HG03565 (cell line): ENCODE data around the gene CFAP46.
"Not testable (repeated sequence)": the region's sequence is repeated elsewhere in the genome, so short reads cannot be mapped to it uniquely, and the experiment has no call there.

ENCODE experiments used
- ATAC-seq: cut with Tn5 transposase; IDR thresholded peaks from one replicate; pipeline ENCODE4 v1.9.1; 2021; ENCODE audit warnings: mild to moderate bottlenecking, moderate library complexity; ENCODE audit not compliant: unreplicated experiment

The CFAP46 gene

GRCh38 chr10:132833421-132834111 is 108.8 kb downstream of the CFAP46 start:
- ATAC-seq = no peak

- ATAC-seq = no peak
These were observed 110.0 kb downstream of the CFAP46 start for GRCh38 chr10:132832186-132832969.

- ATAC-seq = no peak
These were observed 113.0 kb downstream of the CFAP46 start for GRCh38 chr10:132829403-132829802.

GRCh38 chr10:132828681-132829080 is 113.7 kb downstream of the CFAP46 start:
- ATAC-seq = no peak

- ATAC-seq = no peak
These were observed 114.4 kb downstream of the CFAP46 start for GRCh38 chr10:132827861-132828539.

- ATAC-seq = no peak
These were observed 115.0 kb downstream of the CFAP46 start for GRCh38 chr10:132827423-132827789.

- no peak for ATAC-seq
These were observed 115.6 kb downstream of the CFAP46 start for GRCh38 chr10:132826524-132827422.

- ATAC-seq = not testable (repeated sequence)
These were observed 116.4 kb downstream of the CFAP46 start for GRCh38 chr10:132825783-132826523.

- ATAC-seq = no peak
These were observed 122.3 kb downstream of the CFAP46 start for GRCh38 chr10:132820056-132820455.

GRCh38 chr10:132817701-132818211 is 124.6 kb downstream of the CFAP46 start:
- ATAC-seq = no peak

- ATAC-seq = no peak
These were observed 125.7 kb downstream of the CFAP46 start for GRCh38 chr10:132816718-132817117.

GRCh38 chr10:132815168-132815857 is 127.1 kb downstream of the CFAP46 start:
- no peak for ATAC-seq

GRCh38 chr10:132814469-132814856 is 127.9 kb downstream of the CFAP46 start:
- no peak for ATAC-seq

- ATAC-seq = no peak
These were observed 128.6 kb downstream of the CFAP46 start for GRCh38 chr10:132813560-132814468.

GRCh38 chr10:132813001-132813401 is 129.4 kb downstream of the CFAP46 start:
- ATAC-seq = no peak

- ATAC-seq = no peak
These were observed 129.8 kb downstream of the CFAP46 start for GRCh38 chr10:132812520-132812919.

- no peak for ATAC-seq
These were observed 130.4 kb downstream of the CFAP46 start for GRCh38 chr10:132811891-132812481.
